NCI-H1436 (cell line): ENCODE data around the gene MYO19.
"Not testable (repeated sequence)": the region's sequence is repeated elsewhere in the genome, so short reads cannot be mapped to it uniquely, and the experiment has no call there.

Experiments used
- DNase-seq: peaks from one replicate; lab custom pipeline; 2025; lab: John Stamatoyannopoulos, UW

MYO19 gene

DNA sequence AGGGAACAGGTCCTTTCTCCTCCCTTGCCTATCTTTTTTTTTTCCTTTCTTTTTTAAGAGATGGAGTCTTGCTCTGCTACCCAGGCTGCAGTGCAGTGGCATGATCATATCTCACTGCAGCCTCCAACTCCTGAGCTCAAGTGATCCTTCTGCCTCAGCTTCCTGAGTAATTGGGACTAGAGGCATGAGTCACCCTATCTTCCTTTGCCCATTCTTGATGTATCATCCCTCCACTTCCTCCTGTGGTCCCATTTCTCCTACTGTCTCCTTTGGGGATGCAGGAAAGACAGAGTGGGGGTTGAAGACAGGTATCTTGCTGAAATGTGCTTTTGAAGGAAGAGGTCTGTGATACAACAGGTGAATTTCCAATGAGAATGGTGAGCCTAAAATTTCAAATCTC, 5.5 kb downstream of the MYO19 start:
- DNase-seq: no peak

DNA sequence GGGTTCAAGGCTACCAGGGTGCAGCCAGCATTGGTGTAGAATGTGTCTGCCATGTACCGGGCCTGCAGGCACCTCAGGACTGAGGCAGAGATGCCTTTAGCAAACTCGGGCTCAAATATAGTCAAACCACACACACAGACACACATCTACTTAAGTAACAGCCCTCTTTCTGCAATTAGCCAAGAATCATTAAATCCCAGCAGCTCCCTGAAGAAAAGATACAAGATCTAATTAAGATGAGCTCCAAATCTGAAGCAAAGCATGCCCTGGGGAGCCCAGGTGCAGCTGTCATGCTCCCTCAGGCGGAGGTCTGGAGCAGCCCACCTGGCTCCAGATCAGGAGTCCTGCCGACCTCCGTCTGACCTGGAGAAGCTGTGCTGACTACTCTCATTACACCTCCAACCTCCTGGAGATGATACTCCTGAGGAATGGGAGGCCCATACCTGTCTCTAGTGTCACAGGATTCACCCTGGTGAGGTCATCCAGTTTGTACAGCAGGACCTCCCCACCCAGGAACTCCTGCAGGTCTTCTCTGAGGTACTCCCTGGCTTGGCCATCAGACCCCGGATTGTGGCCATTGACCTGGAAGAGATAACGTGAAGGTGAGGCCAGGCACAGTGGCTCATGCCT, 6.9 kb downstream of the MYO19 start:
- no peak for DNase-seq

DNA sequence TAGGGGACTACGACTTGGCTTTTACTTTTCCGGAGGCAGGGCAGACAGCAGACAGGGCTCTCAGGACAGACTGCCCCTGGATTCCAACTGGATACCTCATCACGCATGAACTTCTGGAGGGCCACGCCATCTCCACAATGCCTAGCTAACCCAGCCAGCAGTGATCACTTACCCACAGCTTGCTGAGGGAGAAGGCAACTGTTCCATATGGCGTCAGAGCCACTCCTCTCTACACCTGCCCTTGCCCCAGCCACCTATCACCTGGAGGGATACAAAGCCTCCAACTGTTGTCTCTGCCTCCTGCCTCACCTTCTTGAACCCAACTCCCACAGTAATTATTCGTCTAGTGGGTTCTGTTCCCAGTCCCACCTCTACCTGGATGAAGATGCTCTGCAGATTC, 8.8 kb downstream of the MYO19 start:
- no peak for DNase-seq

DNA sequence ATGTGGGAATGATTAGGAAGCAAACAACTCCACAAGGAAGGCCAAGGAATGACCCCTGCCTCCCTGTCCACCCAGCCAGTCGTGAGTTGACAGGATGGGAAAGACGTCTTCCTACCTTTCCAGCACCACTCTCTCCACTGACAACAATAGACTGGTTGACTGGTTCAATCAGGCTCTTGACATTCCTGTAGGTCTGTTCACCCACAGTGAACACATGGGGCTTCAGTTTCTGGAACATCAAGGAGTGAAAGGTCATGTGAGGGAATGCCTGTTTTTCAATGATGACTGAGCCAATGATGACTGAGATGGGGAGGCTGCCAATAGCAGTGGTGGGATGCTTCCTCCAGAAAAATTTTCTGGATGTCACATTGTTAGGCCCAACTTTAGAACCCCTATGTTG, 9.6 kb downstream of the MYO19 start:
- no peak for DNase-seq

DNA sequence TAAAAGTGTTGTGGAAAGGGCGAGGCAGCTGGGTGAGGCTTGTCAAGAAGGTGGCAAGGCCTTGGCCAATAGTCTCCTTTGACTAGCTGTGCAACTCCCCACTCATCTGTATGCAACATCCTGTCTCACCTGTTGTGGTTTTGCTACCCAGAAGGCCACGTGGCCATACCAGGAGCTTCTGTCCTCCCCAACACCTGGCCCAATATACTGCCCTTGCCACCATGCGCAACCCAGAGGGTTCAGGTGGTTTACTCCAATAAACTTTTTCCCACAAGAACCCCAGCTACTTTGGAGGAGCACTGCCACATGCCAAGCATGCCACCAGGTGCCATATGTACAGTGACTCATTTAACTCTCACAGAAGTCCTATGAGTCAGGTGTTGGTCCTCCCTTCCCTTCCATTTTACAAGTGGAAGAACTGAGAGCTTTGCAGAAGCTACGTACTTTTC, 10.2 kb downstream of the MYO19 start:
- no peak for DNase-seq

DNA sequence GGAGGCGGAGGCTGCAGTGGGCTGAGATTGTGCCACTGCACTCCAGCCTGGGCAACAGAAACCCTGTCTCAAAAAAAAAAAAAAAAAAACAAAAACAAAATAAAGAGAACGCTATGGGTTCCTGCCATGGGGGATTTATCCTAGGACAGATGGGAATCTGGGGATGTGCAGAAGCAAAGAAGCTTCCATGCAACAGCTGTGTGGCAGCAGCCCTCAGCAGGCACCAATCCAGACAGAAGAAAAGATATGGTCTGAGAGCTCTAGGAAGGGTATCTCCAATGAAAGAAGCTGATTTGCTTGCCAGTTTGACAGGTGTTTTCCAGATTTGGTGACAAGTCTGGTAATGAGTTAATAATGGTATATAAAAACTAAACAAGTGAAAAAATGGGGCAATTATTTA, 11.6 kb downstream of the MYO19 start:
- DNase-seq: no peak

DNA sequence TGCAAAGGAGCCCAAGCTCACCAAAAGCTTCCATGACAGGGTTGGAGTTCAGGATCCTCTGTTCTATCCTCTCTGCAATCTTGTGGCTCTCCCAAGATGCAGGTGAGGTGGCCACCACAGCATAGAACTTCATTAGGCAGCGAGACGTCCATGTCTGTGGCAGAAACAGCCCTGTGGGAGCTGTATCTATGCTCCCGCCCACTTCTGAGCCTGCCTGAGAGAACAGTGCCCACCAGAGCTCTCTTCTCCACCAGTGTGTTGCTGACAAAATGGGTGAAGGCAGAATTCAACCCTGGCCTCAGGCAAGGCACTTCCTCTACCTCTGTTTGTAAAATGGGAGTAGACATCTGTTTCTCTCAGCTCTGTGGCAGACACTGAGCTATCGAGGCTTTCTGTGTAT, 18.8 kb downstream of the MYO19 start:
- DNase-seq: no peak

DNA sequence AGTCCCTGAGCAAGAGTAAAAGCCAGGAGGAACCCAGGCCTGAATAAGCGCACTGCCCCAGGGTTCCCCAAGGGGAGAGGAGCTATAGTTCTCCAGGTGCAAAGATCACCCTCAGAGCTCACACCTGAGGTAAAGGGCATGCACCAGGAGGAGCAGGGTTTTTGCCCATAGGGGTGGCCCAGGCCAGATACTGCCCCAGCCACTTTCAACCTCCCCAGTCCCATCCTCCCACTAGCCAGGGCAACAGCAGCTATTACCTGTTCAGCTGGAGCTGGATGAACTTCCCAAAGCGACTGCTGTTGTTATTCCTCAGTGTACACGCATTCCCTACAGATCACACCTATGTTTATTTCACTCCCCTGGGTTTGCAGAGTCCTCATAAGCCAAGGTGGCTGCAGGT, 19.8 kb downstream of the MYO19 start:
- DNase-seq: no peak

DNA sequence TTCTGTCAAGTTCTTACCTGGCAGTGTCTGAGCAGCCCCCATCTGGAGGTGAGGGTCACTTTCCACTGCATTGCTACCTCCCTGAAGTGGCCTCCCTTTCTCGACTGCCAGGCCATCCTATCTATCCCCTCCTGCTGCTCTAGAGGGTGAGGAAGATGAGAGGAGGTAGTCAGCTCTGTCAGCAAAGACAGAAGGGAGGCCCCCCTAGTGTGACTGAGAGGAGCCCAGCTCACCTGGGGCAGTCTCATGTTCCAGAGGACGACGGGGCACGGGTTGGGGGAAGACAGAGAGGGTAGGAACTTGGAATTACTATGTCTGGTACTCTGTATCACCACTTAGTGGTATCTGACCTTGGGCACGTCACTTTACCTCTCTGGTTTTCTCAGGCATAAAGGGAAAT, 22.0 kb downstream of the MYO19 start:
- DNase-seq: no peak

DNA sequence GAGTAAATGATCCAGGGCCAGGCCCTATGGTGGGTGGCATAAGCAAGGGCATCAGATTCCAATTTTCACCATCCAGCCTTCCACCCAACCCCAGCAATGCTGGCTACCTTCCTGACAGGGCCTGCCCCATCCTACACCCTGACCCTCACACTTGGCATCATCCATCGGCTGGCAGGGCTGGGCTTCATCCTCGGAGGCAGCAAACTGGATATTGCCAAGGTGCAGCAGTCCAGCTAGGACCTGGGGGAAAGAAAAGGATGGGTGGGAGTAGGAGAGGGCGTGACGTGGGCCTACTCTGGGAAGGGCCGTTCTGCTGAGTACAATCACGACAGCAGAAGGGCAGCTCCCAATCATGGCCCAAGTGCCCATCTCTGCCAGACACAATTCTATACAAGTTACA, 23.5 kb downstream of the MYO19 start:
- no peak for DNase-seq

DNA sequence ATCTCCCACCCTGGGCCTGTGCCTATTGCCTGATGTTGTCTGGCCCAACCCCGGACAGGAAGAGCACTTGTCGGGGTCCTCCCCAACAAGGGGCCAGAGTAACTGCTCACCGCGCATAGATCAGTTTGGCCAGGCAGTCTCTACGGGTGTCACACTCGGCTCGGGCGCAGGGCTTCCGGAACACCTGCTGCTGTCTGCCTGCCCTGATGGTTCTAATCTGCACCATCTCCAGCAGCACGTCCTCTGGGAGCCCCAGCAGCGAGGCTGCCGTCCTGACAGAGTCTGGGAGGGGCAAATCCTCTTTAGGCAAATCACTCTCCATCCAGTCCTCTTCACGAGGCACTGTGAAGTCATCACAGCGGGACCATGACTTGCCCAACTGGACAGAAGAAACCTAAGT, 24.0 kb downstream of the MYO19 start:
- no peak for DNase-seq

DNA sequence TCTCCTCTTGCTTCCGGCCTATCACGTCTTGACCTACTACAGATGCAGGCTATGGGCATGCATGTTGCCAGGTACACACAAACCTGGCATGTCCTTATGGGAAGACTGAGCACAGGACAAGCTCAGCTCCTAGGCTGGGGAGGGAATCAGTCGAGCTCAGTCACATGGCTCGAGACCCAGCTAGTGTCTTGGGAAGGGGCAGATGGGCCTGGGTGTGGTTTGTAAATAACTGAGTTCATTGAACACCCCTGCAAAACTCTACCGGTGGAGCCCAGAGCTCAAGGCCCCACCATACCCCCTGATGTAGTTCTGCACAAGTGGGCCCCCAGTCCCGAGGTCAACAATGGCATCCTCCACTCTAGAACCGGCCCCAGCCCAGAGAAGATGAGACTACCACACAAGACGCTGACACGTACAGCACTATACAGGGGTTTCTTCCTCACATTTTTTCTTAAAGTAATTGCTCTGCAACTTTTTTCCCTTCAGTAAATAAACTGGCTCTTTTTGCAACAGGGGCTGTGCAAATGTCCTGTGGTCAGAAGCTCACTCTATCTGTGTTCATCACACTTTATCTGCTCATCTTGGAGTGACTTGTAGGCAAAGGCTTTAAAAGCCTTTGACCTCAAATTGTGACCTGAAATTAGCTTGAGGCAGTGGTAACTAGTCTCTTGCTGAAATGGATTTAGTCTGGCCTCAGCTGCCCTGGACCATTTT, 25.2 kb downstream of the MYO19 start:
- DNase-seq: no peak

DNA sequence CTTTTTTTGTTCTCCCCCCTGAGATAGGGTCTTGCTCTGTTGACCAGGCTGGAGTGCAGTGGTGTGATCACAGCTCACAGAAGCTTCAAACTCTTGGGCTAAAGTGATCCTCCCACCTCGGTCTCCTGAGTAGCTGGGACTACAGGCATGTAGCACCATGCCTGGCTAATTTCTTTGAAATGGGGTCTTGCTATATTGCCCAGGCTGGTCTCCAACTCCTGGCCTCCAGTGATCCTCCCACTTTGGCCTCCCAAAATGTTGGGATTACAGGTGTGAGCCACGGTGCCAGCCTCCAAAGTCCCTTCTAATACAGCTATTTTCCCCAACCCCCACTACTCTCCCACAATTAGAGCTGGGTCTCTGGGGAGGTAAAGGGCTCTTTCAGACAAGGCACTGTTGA, 26.2 kb downstream of the MYO19 start:
- DNase-seq: not testable (repeated sequence)

DNA sequence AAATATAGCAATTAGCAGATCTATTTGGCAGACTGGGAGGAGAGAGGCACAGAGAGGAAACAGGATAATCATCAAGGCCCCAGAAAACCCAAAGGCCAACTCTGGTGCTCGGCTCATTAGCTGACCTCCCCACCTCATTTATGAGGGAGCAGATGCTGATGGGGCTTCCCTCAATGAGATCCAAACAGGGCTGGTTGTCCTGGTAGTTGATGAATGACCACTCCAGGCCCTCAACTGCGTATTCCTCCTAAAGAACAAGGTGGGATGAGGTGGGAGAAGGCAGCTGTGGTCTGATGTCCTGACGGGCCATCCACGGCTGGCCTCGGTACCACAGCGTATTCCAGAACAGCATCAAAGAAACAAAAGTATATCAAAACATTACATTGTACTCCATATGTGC, 27.4 kb downstream of the MYO19 start:
- DNase-seq: no peak

DNA sequence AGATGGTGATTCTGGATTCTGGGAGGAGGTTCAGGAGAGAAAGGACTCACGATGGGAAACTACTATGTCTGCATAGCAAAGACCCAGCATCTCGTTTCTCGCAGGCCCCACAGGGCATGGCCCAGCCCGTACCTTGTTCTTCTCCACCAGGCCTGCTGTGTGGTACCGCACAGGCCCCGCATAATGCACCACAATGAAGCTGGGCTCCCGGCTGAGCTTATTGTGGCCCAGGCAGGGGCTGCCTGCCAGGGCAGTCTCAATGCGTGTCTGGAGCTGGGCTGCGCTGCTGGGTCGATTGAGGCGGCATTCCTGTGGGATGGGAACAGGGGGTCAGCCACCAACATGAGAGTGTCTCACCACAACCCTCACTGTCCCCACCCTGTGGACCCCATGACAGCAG, 27.8 kb downstream of the MYO19 start:
- no peak for DNase-seq

DNA sequence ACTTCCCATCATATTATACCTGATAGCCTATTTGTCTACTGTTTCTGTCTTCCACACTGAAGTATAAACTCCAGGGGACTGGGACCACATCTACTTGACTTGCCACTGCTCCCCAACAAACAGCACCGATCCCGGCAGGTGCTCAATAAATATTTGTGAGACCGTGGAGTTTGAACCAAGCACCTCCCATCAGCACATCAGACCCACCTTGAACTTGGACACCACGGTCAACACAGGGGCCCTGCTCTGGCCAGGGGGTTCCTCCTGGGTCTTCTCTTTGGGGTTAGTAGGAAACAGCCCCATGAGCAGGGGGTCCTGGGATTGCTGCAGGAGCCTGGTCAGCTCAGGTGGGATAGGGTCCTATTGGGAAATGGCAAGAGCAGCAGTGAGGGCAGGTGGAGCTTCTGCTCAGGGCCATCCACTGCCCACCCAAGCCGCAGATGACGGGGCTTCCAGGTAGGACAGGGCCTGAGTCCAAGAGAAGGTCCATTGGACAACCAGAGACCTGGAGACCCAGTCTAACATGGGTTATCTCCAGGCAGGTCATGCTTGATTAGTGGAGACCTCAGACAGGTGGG, 28.3 kb downstream of the MYO19 start:
- DNase-seq: no peak

DNA sequence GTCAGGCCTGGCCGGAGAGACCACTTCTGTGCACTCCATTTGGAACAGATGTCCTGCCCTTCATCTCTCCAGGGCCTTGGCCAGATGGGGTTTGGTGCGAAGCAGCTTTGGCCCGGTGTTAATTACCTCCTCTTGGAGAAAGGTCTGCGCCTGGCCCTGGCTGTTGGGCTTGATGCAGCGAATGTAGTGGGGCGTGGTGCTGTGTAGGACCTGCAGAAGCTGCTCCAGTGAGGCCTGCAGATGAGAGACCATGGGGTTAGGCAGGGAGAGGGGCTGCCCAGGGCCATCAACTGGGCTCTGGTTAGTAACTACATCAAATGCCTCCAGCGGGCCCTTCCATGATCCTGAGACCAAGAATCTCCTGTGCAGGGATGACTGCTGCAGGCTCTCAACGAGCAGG, 29.5 kb downstream of the MYO19 start:
- DNase-seq: no peak

DNA sequence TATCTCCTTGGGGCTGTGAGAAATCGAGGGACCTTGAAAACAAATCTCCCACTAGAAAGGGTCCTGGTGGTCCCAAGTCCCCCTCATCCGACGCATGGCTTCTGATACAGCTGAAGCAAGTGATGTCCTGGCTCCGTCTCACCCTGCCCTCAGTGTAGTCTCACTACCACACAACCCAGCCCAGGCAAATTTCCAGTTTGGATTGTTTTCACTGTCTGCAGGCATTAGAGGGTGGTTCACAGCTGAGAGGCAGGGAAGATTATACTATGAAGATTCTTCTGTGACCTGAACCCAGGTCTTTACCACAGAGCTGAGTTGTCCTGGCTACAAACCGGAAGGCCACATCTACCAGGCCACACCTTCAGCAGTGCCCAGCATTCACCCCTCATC, 30.5 kb downstream of the MYO19 start:
- no peak for DNase-seq

DNA sequence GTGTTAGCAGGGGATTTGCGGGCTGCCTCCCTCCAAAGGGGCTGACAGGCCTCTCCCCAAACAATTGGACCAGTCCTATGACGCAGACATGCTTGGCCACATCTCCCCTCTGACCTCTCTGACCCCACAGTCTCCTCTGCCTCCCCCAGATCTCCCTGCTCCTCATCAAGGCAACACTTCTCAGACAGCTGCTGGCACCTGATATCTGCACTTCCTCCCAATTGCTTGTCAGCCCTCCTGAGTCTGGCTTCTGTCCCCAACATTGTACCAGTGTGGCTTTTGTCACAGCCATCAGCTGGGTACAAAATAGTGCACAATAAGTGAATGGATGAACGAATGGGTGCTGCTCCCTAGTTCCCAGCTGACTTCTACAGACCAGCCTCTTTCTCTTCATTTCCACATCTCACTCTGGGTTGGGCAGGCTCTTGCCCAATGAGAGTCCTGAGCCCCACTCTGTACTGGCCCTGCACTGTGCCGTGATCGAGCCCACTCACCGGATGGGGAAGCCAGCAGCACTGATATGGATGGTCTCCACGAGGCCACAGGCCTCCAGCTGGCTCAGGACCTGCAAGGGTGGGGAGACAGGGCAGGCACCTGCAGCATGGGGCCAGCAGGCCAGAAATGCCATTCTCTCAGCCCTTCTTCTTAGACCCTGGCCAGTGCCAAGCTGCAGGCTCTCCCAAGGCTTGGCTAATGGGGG, 31.1 kb downstream of the MYO19 start:
- no peak for DNase-seq

DNA sequence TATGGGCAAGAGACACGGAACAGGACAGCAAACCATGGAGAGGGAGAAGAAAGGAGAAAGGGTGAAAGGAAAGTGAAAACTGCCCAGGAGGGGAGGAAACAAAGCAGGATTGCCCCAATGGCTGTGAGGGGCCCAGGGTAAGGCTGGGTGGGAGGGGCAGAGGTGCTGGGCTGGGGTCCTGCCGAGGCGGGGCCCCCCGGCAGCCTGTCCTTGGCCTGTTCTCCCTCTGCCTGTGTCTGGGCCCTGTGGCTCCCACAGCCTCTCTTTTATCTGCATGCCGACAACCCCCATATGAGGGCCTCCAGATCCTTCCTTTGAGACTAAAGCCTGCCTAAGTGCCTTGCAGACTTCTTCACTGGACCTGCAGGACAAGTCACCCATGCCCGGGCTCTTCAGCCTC, 32.7 kb downstream of the MYO19 start:
- DNase-seq: no peak

DNA sequence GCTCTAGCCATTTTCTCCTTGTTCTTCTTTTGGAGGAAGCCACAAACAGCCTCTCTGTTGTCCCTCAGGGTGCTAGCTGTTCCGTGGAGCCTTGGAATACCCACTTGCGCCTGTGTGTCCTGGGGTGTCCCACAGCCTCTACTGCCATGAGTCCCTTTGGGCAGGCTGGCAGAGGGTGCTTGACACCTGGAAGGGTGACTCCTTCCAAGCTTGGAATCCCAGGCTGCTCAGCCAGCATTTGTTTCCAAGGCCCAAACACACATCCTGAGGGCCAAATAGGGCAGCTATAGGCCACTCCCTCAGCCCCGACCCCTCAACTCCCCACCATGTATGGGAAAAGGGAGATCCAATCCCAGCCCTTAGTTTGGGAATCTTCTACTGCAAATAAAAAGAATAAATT, 33.3 kb downstream of the MYO19 start:
- no peak for DNase-seq

DNA sequence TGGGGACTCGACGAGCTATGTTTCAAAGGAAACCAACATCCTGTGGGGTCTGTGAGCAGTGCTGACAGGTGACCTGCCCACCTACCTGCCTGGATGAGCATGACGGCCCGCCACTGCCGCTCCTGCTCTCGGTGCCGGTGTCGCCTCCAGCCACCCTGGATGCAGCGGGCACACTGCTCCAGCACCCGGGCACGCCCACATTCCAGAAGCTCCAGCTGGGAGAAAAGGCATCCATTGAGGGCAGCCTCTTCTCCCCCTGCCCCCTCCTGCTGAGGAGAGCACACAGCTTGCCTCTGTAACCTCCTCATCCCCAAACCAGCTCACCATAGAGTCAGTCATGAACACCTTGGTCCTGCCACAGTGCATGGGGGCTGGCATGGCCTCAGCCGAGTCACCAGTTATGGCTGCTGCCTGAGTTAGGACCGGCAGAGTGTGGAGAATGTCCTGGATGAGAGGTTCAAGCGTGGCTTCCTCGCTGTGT, 33.9 kb downstream of the MYO19 start:
- no peak for DNase-seq
